Measurements from ENCODE around the gene SORBS2.

DNA sequence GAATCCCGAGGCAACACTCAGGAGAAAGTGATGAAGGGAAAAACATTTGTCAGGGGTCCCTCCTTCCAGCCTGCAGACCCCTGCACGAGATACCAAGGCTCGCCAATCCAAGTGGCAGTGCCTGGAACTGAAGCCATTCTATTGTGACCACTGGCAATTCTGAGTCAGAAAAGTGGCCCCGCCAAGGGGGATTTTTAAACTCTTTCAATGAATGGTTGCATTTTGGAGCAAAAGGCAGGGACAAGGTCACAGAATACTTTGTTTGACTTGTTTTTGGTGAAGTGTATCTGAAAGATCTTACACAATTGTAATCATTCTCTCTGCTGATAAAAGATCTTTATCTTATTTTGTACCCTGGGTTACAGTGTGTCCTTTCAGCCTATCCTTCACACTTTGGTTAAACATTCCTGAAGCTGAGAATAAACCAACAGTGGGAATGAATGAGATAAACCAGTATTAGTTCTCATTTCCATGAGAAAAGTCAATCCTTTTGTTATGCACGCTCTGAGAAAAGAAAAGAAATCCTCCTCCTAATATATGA, 160.8 kb downstream of the SORBS2 start:
- TF ChIP-seq POLR2A (IDR thresholded peaks at IDR 0.05), result no peak
- TF ChIP-seq, protein P1, sequence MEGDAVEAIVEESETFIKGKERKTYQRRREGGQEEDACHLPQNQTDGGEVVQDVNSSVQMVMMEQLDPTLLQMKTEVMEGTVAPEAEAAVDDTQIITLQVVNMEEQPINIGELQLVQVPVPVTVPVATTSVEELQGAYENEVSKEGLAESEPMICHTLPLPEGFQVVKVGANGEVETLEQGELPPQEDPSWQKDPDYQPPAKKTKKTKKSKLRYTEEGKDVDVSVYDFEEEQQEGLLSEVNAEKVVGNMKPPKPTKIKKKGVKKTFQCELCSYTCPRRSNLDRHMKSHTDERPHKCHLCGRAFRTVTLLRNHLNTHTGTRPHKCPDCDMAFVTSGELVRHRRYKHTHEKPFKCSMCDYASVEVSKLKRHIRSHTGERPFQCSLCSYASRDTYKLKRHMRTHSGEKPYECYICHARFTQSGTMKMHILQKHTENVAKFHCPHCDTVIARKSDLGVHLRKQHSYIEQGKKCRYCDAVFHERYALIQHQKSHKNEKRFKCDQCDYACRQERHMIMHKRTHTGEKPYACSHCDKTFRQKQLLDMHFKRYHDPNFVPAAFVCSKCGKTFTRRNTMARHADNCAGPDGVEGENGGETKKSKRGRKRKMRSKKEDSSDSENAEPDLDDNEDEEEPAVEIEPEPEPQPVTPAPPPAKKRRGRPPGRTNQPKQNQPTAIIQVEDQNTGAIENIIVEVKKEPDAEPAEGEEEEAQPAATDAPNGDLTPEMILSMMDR (IDR thresholded peaks at IDR 0.05), result no peak
- no peak for TF ChIP-seq EP300 (IDR thresholded peaks at IDR 0.05)
- no peak for TF ChIP-seq POLR2AphosphoS5 (IDR thresholded peaks at IDR 0.05)
